GM21515 (cell line): Measurements from ENCODE around the gene PIGX.

Experiments
- ATAC-seq: cut with Tn5 transposase; IDR thresholded peaks from one replicate; pipeline ENCODE4 v1.9.1; 2021; ENCODE audit not compliant: unreplicated experiment

Gene PIGX

GRCh38 chr3:196754091-196754981 is 42.2 kb downstream of the PIGX start:
- no peak for ATAC-seq

GRCh38 chr3:196756732-196757131 is 44.6 kb downstream of the PIGX start:
- no peak for ATAC-seq

GRCh38 chr3:196757876-196758739 is 45.9 kb downstream of the PIGX start:
- ATAC-seq, result no peak

- no peak for ATAC-seq
These were observed 51.0 kb downstream of the PIGX start for GRCh38 chr3:196763179-196763578.

- ATAC-seq, result no peak
These were observed 53.3 kb downstream of the PIGX start for GRCh38 chr3:196765454-196765853.

- ATAC-seq, result no peak
These were observed 58.9 kb downstream of the PIGX start for GRCh38 chr3:196771067-196771466.

- ATAC-seq, result no peak
These were observed 59.9 kb downstream of the PIGX start for GRCh38 chr3:196772102-196772501.

GRCh38 chr3:196772897-196773296 is 60.7 kb downstream of the PIGX start:
- no peak for ATAC-seq

GRCh38 chr3:196774191-196774820 is 62.1 kb downstream of the PIGX start:
- no peak for ATAC-seq

- no peak for ATAC-seq
These were observed 62.8 kb downstream of the PIGX start for GRCh38 chr3:196774848-196775422.

- ATAC-seq, result no peak
These were observed 63.8 kb downstream of the PIGX start for GRCh38 chr3:196775938-196776337.

GRCh38 chr3:196777836-196778235 is 65.7 kb downstream of the PIGX start:
- no peak for ATAC-seq

- no peak for ATAC-seq
These were observed 66.6 kb downstream of the PIGX start for GRCh38 chr3:196778755-196779154.

- ATAC-seq, result no peak
These were observed 70.3 kb downstream of the PIGX start for GRCh38 chr3:196782511-196782910.
